Stimulated activated naive B cell treated with anti-CD40 and anti-IgM and Interleukin-4, amounts not matched to agents 10 μg/mL and 1 μg/mL and 100 μg/mL, for 72 hours (primary cell): Measurements from ENCODE around the gene SH3BGR.

Experiments used
- ATAC-seq, 2 donors: fragments of 150-1000 bp; cut with Tn5 transposase; replicated peaks; 2 replicates each; pipeline ENCODE4 v1.10.0; 2021; ENCODE audit warnings: moderate library complexity in 1 of 2
- DNase-seq: peaks from one replicate; pipeline ENCODE4 v3.0.0; 2021
- H3K27ac Mint-ChIP-seq: one replicate; pipeline ENCODE4 v1.8.0; 2022; ENCODE audit warnings: mild to moderate bottlenecking, mixed read lengths
- H3K27me3 Mint-ChIP-seq, 2 donors: one replicate each; pipeline ENCODE4 v1.8.0; 2022; ENCODE audit warnings: mixed read lengths in 2 of 2
- H3K36me3 Mint-ChIP-seq, 2 donors: one replicate each; pipeline ENCODE4 v1.8.0; 2022; ENCODE audit warnings: mixed read lengths in 2 of 2, mild to moderate bottlenecking in 1 of 2
- H3K4me1 Mint-ChIP-seq, 2 donors: one replicate each; pipeline ENCODE4 v1.8.0; 2022; ENCODE audit warnings: mixed read lengths in 2 of 2, mild to moderate bottlenecking in 1 of 2
- H3K4me3 Mint-ChIP-seq, 2 donors: one replicate each; pipeline ENCODE4 v1.8.0; 2022; ENCODE audit warnings: mild to moderate bottlenecking in 2 of 2, mixed read lengths in 2 of 2, moderate library complexity in 1 of 2
- H3K9me3 Mint-ChIP-seq, 2 donors: one replicate each; pipeline ENCODE4 v1.8.0; 2022; ENCODE audit warnings: mixed read lengths in 2 of 2, mild to moderate bottlenecking in 1 of 2

The SH3BGR gene

GRCh38 chr21:39445321-39446269 lies 6.2 kb upstream of the SH3BGR start, which contains the start of gene LCA5L:
Gene LCA5L, minus strand, starts transcription at chr21:39445778. Its CDS starts 17,285 bp downstream, at chr21:39428493.
- peak within 1 kb of the TSS; percentile 89 to 93 for H3K4me3 Mint-ChIP-seq
- H3K9me3 Mint-ChIP-seq = no peaks in the 10 kb centered on the region
- DNase-seq (peak; percentile 91), ATAC-seq (peak; percentile 89 to 94)
- H3K4me1 Mint-ChIP-seq = peaks cover 8 to 11% of the 10 kb centered on the region in 2 donors
- H3K27ac Mint-ChIP-seq = peak within 1 kb of the TSS; percentile 98
- H3K36me3 Mint-ChIP-seq = no peaks in the 10 kb centered on the region
- peaks cover 25 to 37% of the 10 kb centered on the region in 2 donors for H3K27me3 Mint-ChIP-seq

- H3K4me3 Mint-ChIP-seq = peak overlapping the region in 1 of 2 donors; percentile 25
- DNase-seq (no peak), ATAC-seq (no peak)
- H3K27ac Mint-ChIP-seq = no peak overlapping the region
- peaks cover 8 to 11% of the 10 kb centered on the region in 2 donors for H3K4me1 Mint-ChIP-seq
- H3K27me3 Mint-ChIP-seq = peaks cover 19 to 34% of the 10 kb centered on the region in 2 donors
- no peaks in the 10 kb centered on the region for H3K9me3 Mint-ChIP-seq
- H3K36me3 Mint-ChIP-seq = no peaks in the 10 kb centered on the region
These were observed 4.5 kb upstream of the SH3BGR start for GRCh38 chr21:39447264-39447663.

- no peak overlapping the region for H3K27ac Mint-ChIP-seq
- H3K27me3 Mint-ChIP-seq = peaks cover 7 to 21% of the 10 kb centered on the region in 2 donors
- H3K4me3 Mint-ChIP-seq = no peak overlapping the region
- no peaks in the 10 kb centered on the region for H3K9me3 Mint-ChIP-seq
- H3K36me3 Mint-ChIP-seq = no peaks in the 10 kb centered on the region
- ATAC-seq (no peak), DNase-seq (no peak)
- no peaks in the 10 kb centered on the region for H3K4me1 Mint-ChIP-seq
These were observed 618 bp downstream of the SH3BGR start for GRCh38 chr21:39452207-39452969.

- peaks cover 7 to 21% of the 10 kb centered on the region in 2 donors for H3K27me3 Mint-ChIP-seq
- no peaks in the 10 kb centered on the region for H3K4me1 Mint-ChIP-seq
- no peak overlapping the region for H3K4me3 Mint-ChIP-seq
- DNase-seq (no peak), ATAC-seq (no peak)
- H3K9me3 Mint-ChIP-seq = no peaks in the 10 kb centered on the region
- H3K36me3 Mint-ChIP-seq = no peaks in the 10 kb centered on the region
- H3K27ac Mint-ChIP-seq = no peak overlapping the region
These were observed 1.2 kb downstream of the SH3BGR start for GRCh38 chr21:39452970-39453342.

GRCh38 chr21:39453571-39454179 lies 1.9 kb downstream of the SH3BGR start:
- DNase-seq = no peak
- H3K9me3 Mint-ChIP-seq = no peaks in the 10 kb centered on the region
- peaks cover 7 to 21% of the 10 kb centered on the region in 2 donors for H3K27me3 Mint-ChIP-seq
- H3K4me3 Mint-ChIP-seq = no peak overlapping the region
- no peaks in the 10 kb centered on the region for H3K4me1 Mint-ChIP-seq
- H3K36me3 Mint-ChIP-seq = no peaks in the 10 kb centered on the region
- no peak for ATAC-seq
- H3K27ac Mint-ChIP-seq = no peak overlapping the region

- H3K36me3 Mint-ChIP-seq = no peaks in the 10 kb centered on the region
- DNase-seq (no peak), ATAC-seq (peak in 1 of 2 donors; percentile 23)
- no peak overlapping the region for H3K4me3 Mint-ChIP-seq
- no peak overlapping the region for H3K27ac Mint-ChIP-seq
- no peaks in the 10 kb centered on the region for H3K9me3 Mint-ChIP-seq
- peaks cover 3 to 14% of the 10 kb centered on the region in 2 donors for H3K27me3 Mint-ChIP-seq
- no peaks in the 10 kb centered on the region for H3K4me1 Mint-ChIP-seq
These were observed 3.3 kb downstream of the SH3BGR start for GRCh38 chr21:39454949-39455668.

GRCh38 chr21:39456665-39457064 lies 4.9 kb downstream of the SH3BGR start:
- Mint-ChIP-seq H3K36me3 (no peaks in the 10 kb centered on the region), H3K27me3 (peaks cover 0 to 6% of the 10 kb centered on the region in 2 donors), H3K4me1 (peaks cover 2 to 5% of the 10 kb centered on the region in 2 donors)

GRCh38 chr21:39461419-39461818 lies 9.6 kb downstream of the SH3BGR start:
- H3K9me3 Mint-ChIP-seq = peaks cover 3% of the 10 kb centered on the region in 2 donors

More at GRCh38 chr21:39456665-39457064, 4.9 kb downstream of the SH3BGR start:
- H3K4me3 Mint-ChIP-seq = no peak overlapping the region
- no peak overlapping the region for H3K27ac Mint-ChIP-seq
- DNase-seq (no peak), ATAC-seq (no peak)
- H3K9me3 Mint-ChIP-seq = no peaks in the 10 kb centered on the region

GRCh38 chr21:39463308-39463707 lies 11.5 kb downstream of the SH3BGR start:
- H3K4me1 Mint-ChIP-seq = peaks cover 4 to 11% of the 10 kb centered on the region in 2 donors
- H3K9me3 Mint-ChIP-seq = peaks cover 3 to 4% of the 10 kb centered on the region in 2 donors
- DNase-seq = no peak

More at GRCh38 chr21:39461419-39461818, 9.6 kb downstream of the SH3BGR start:
- Mint-ChIP-seq H3K4me1 (peaks cover 2 to 11% of the 10 kb centered on the region in 2 donors), H3K36me3 (peaks cover 0 to 2% of the 10 kb centered on the region in 2 donors), H3K27me3 (no peaks in the 10 kb centered on the region), H3K4me3 (no peak overlapping the region), H3K27ac (no peak overlapping the region)
- ATAC-seq (peak; percentile 62 to 69), DNase-seq (no peak)

GRCh38 chr21:39466584-39466983 lies 14.8 kb downstream of the SH3BGR start:
- H3K4me3 Mint-ChIP-seq = no peak overlapping the region
- no peak for ATAC-seq

More at GRCh38 chr21:39463308-39463707, 11.5 kb downstream of the SH3BGR start:
- H3K27ac Mint-ChIP-seq = no peak overlapping the region
- peak; percentile 59 to 65 for ATAC-seq
- H3K27me3 Mint-ChIP-seq = no peaks in the 10 kb centered on the region
- H3K36me3 Mint-ChIP-seq = peaks cover 0 to 4% of the 10 kb centered on the region in 2 donors
- H3K4me3 Mint-ChIP-seq = no peak overlapping the region

GRCh38 chr21:39467746-39468145 lies 16.0 kb downstream of the SH3BGR start:
- no peak overlapping the region for H3K27ac Mint-ChIP-seq
- no peak for DNase-seq
- ATAC-seq = no peak
- no peak overlapping the region for H3K4me3 Mint-ChIP-seq
- peaks cover 3 to 4% of the 10 kb centered on the region in 2 donors for H3K9me3 Mint-ChIP-seq
- H3K36me3 Mint-ChIP-seq = peaks cover 0 to 4% of the 10 kb centered on the region in 2 donors
- peaks cover 2 to 7% of the 10 kb centered on the region in 2 donors for H3K4me1 Mint-ChIP-seq
- H3K27me3 Mint-ChIP-seq = no peaks in the 10 kb centered on the region

More at GRCh38 chr21:39466584-39466983, 14.8 kb downstream of the SH3BGR start:
- no peaks in the 10 kb centered on the region for H3K27me3 Mint-ChIP-seq
- peaks cover 0 to 4% of the 10 kb centered on the region in 2 donors for H3K36me3 Mint-ChIP-seq
- H3K27ac Mint-ChIP-seq = no peak overlapping the region
- peaks cover 2 to 7% of the 10 kb centered on the region in 2 donors for H3K4me1 Mint-ChIP-seq
- peaks cover 3 to 4% of the 10 kb centered on the region in 2 donors for H3K9me3 Mint-ChIP-seq
- DNase-seq = no peak

GRCh38 chr21:39468559-39468958 lies 16.8 kb downstream of the SH3BGR start:
- Mint-ChIP-seq H3K4me3 (no peak overlapping the region), H3K27ac (no peak overlapping the region), H3K36me3 (peaks cover 0 to 4% of the 10 kb centered on the region in 2 donors), H3K27me3 (no peaks in the 10 kb centered on the region), H3K9me3 (peaks cover 3 to 4% of the 10 kb centered on the region in 2 donors), H3K4me1 (peaks cover under 1 to 2% of the 10 kb centered on the region in 2 donors)
- DNase-seq = no peak
- ATAC-seq = no peak

GRCh38 chr21:39471598-39471997 lies 19.8 kb downstream of the SH3BGR start:
- peaks cover 0 to 7% of the 10 kb centered on the region in 2 donors for H3K27me3 Mint-ChIP-seq
- no peak for ATAC-seq
- DNase-seq = no peak
- peaks cover 0 to 2% of the 10 kb centered on the region in 2 donors for H3K4me1 Mint-ChIP-seq
- no peak overlapping the region for H3K27ac Mint-ChIP-seq
- no peak overlapping the region for H3K4me3 Mint-ChIP-seq
- no peaks in the 10 kb centered on the region for H3K9me3 Mint-ChIP-seq
- peaks cover 0 to 5% of the 10 kb centered on the region in 2 donors for H3K36me3 Mint-ChIP-seq
